IPS-18a (cell line): ENCODE data around the gene RPL39L.
A peak's percentile ranks its signal among the peaks of the same experiment; 100 is the strongest.

Experiments
- H3K27ac ChIP-seq: one replicate; pipeline ENCODE4 v1.5.1; 2013; ENCODE audit warnings: low read length
- H3K27me3 ChIP-seq: one replicate; pipeline ENCODE4 v1.6.1; 2013; ENCODE audit warnings: mild to moderate bottlenecking, low read length; ENCODE audit not compliant: control insufficient read depth, insufficient read depth
- H3K36me3 ChIP-seq: one replicate; pipeline ENCODE4 v1.6.1; 2013; ENCODE audit warnings: low read depth, low read length; ENCODE audit not compliant: control insufficient read depth
- H3K4me1 ChIP-seq: one replicate; pipeline ENCODE4 v1.6.1; 2013; ENCODE audit warnings: low read depth, low read length; ENCODE audit not compliant: control insufficient read depth
- H3K4me3 ChIP-seq: one replicate; pipeline ENCODE4 v1.5.1; 2013; ENCODE audit warnings: low read length
- H3K9ac ChIP-seq: one replicate; pipeline ENCODE4 v1.6.1; 2013; ENCODE audit warnings: mild to moderate bottlenecking, low read length, moderate library complexity
- H3K9me3 ChIP-seq: one replicate; pipeline ENCODE4 v1.6.1; 2013; ENCODE audit warnings: low read depth, low read length; ENCODE audit not compliant: control insufficient read depth

The RPL39L gene

DNA sequence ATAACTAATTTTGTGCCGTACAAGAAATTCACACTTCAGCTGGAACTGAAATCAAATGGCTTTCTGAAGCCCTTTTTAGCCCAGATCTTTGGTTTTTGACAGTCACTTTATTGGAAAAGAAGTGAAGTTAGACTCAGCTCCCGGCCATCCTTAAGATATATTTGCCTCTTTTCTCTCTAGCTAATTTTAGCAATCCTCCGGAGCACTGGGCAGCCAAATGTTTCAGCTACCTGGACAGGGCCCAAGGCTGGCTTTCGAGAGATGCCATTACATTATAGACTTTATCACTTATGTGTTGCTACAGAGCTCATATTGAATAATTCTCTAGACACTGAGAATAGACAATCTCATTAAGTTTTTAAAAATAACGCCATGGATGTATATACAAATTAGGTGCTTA is 28.5 kb upstream of the RPL39L start:
- no peaks in the 10 kb centered on the region for H3K9me3 ChIP-seq
- H3K9ac ChIP-seq = no peak overlapping the region
- H3K4me1 ChIP-seq = peaks cover 19% of the 10 kb centered on the region
- no peaks in the 10 kb centered on the region for H3K27me3 ChIP-seq
- H3K36me3 ChIP-seq = no peaks in the 10 kb centered on the region
- H3K4me3 ChIP-seq = no peak overlapping the region
- no peak overlapping the region for H3K27ac ChIP-seq

DNA sequence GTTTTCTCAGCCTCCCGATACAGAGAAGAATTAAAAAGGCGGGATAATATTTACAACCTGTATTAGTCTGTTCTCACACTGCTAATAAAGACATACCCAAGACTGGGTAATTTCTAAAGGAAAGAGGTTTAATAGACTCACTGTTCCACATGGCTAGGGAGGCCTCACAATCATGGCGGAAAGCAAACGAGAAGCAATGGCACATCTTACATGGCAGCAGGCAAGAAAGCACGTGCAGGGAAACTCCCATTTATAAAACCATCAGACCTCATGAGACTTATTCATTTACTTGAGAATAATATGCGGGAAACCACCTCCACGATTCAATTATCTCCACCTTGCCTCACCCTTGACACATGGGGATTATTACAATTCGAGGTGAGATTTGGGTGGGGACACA is 27.5 kb upstream of the RPL39L start:
- Histone ChIP-seq H3K36me3 (no peaks in the 10 kb centered on the region), H3K4me3 (no peak overlapping the region), H3K4me1 (peaks cover 19% of the 10 kb centered on the region), H3K9ac (no peak overlapping the region), H3K9me3 (no peaks in the 10 kb centered on the region), H3K27me3 (no peaks in the 10 kb centered on the region), H3K27ac (no peak overlapping the region)

DNA sequence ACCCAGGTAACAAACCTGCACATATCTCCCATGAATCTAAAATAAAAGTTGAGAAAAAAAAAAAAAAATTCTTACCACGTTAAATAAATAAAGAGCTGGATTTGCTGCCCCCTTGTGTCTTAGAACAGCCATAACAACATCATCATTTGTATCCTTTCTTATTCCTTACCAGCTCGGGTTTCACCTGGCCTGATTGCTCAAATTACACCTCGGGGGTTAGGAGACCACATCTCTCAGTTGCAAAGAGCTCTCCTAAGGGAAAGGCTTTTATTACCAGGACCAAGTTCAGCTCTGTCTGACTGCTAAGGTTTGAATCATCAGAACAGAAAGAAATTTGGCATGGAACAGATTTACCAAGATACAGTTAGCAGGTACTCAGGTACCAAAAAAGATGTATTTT is 25.8 kb upstream of the RPL39L start:
- no peaks in the 10 kb centered on the region for H3K36me3 ChIP-seq
- H3K9ac ChIP-seq = no peak overlapping the region
- H3K4me1 ChIP-seq = peaks cover 19% of the 10 kb centered on the region

DNA sequence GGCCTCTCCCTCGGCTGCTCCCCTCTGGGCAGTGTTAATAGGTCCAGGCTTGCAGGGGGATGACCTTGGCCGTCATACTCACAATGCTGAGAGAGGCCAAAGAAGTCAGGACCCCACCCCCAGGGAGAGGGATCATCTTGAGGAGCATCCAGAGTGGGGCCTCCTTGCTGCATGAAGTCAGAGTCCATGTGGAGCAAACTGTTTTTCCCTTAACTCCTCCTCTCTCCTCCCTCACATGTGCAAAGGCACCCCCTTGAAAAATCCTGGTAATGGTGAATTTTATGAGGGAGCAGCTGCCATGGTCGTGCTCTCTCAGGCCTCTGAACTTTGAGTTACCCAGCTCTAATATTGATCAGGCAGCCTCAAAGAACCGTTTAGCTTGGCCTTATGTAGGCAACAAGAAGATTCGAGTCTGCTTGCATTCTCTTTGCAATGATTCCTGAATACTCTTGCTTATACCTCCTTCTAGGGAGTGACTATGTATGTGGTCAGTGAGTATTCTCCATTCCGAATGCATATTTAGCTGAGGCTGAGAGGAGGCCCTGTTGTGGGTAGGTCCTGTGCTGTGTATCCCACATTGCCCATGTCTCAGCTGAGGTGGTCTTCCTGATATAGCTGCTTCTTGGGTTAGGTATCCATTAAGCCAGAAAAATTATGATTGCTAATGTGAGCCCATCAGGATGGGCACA is 23.1 kb upstream of the RPL39L start:
- Histone ChIP-seq H3K9ac (no peak overlapping the region), H3K27ac (no peak overlapping the region), H3K27me3 (no peaks in the 10 kb centered on the region), H3K4me1 (peaks cover 19% of the 10 kb centered on the region), H3K4me3 (no peak overlapping the region), H3K9me3 (no peaks in the 10 kb centered on the region), H3K36me3 (no peaks in the 10 kb centered on the region)

More for the DNA sequence above, 25.8 kb upstream of the RPL39L start:
- Histone ChIP-seq H3K4me3 (peak overlapping the region; percentile 12), H3K9me3 (no peaks in the 10 kb centered on the region), H3K27ac (no peak overlapping the region), H3K27me3 (no peaks in the 10 kb centered on the region)

DNA sequence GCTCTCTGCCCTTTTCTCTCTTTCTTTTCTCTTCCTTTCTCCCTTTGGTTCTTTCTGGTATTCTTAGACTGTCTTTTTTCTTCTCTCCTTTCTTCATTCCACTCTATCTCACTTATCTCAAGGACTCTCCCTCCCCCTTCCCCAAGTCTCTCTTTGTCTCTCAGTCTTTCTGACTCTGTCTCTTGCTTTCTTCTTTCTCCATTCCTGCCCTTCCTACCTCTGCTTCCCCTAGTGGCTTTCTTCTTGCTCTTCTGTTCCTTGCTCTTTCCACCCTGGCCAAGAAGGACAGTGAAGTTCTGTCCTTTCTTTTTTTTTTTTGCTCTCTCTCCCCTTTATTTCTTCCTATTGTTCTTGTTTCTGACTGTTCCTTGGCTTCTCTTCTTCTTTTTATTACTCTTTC is 22.3 kb upstream of the RPL39L start:
- H3K27me3 ChIP-seq = no peaks in the 10 kb centered on the region
- no peaks in the 10 kb centered on the region for H3K9me3 ChIP-seq
- H3K4me1 ChIP-seq = peaks cover 19% of the 10 kb centered on the region
- H3K4me3 ChIP-seq = no peak overlapping the region
- H3K9ac ChIP-seq = no peak overlapping the region
- H3K36me3 ChIP-seq = no peaks in the 10 kb centered on the region
- H3K27ac ChIP-seq = no peak overlapping the region

DNA sequence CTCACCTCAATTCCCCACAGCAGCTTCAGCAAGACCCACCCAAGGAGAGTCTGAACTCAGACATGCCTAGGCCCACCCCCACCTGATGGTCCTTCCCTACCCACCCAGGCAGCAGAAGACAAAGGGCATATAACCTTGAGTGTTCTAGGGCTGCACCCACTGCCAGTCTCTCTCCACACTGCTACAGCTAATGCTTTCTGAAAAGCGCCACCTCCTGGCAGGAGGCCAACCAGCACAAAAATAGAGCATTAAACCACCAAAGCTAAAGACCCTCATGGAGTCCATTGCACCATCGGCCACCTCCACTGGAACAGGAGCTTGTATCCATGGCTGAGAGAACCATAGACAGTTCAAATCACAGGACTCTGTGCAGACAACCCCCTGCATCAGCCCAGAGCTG is 11.3 kb upstream of the RPL39L start:
- no peak overlapping the region for H3K9ac ChIP-seq
- H3K9me3 ChIP-seq = no peaks in the 10 kb centered on the region
- no peaks in the 10 kb centered on the region for H3K36me3 ChIP-seq
- H3K4me1 ChIP-seq = no peaks in the 10 kb centered on the region
- H3K4me3 ChIP-seq = no peak overlapping the region
- no peak overlapping the region for H3K27ac ChIP-seq
- H3K27me3 ChIP-seq = no peaks in the 10 kb centered on the region

DNA sequence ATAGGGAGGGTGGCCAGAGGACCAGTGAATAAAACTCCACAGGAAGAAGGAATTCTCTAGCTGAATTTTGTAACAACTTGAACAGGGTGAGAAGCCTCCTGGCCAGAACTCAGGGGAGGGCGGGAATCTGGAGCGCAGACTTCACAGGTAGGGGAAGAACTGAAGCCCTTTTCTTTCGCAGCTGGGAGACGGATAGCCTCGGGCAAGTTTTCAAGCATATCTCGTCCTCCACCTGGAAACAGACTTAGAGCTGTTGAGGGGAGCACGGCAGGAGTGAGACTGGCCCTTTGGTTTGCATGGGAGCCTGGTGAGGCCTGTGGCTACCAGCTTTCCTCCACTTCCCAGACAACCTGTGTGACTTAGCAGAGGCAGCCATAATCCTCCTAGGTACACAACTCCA is 10.9 kb upstream of the RPL39L start:
- no peaks in the 10 kb centered on the region for H3K27me3 ChIP-seq
- H3K9ac ChIP-seq = no peak overlapping the region
- H3K27ac ChIP-seq = no peak overlapping the region
- H3K36me3 ChIP-seq = no peaks in the 10 kb centered on the region
- H3K4me1 ChIP-seq = no peaks in the 10 kb centered on the region
- no peak overlapping the region for H3K4me3 ChIP-seq
- no peaks in the 10 kb centered on the region for H3K9me3 ChIP-seq

DNA sequence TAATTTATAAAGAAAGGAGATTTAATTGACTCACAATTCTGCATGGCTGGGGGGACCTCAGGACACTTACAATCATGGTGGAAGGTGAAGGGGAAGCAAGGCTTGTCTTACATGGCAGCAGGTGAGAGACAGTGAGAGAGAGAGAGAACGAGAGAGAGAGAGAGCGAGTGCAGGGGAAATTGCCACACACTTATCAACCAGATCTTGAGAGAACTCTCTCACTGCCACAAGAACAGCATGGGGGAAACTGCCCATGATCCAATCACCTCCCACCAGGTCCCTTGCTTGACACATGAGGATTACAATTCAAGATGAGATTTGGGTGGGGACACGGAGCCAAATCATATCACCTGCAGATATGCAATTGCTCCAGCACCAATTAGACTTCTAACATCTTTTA is 7.1 kb upstream of the RPL39L start:
- Histone ChIP-seq H3K9me3 (no peaks in the 10 kb centered on the region), H3K36me3 (no peaks in the 10 kb centered on the region), H3K4me3 (no peak overlapping the region)

DNA sequence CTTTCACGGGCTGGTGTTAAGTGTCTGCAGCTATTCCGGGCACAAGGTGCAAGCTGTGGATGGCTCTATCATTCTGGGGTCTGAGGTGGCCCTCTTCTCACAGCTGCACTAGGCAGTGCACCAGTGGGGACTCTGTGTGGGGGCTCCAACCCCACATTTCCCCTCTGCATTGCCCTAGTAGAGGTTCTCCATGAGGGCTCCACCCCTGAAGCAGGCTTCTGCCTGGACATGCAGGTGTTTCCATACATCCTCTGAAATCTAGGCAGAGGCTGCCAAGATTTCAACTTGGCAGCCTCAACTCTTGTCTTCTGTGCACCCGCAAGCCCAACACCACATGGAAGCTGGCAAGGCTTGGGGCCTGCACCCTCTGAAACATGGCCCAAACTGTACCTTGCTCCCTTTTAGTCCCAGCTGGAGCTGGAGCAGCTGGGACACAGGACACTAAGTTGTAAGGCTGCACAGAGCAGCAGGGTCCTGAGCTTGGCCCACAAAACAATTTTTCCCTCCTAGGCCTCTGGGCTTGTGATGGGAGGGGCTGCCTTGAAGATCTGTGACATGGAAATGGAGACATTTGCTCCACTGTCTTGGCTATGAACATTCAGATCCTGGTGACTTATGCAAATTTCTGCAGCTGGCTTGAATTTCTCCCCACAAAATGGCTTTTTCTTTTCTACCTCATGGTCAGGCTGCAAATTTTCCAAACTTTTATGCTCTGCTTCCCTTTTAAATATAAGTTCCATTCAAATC is 6.0 kb upstream of the RPL39L start:
- no peak overlapping the region for H3K27ac ChIP-seq
- H3K4me1 ChIP-seq = no peaks in the 10 kb centered on the region
- H3K9me3 ChIP-seq = no peaks in the 10 kb centered on the region
- no peak overlapping the region for H3K4me3 ChIP-seq
- H3K36me3 ChIP-seq = no peaks in the 10 kb centered on the region
- H3K27me3 ChIP-seq = no peaks in the 10 kb centered on the region
- H3K9ac ChIP-seq = no peak overlapping the region

More for the DNA sequence above, 7.1 kb upstream of the RPL39L start:
- Histone ChIP-seq H3K27me3 (no peaks in the 10 kb centered on the region), H3K27ac (no peak overlapping the region), H3K9ac (no peak overlapping the region), H3K4me1 (no peaks in the 10 kb centered on the region)

DNA sequence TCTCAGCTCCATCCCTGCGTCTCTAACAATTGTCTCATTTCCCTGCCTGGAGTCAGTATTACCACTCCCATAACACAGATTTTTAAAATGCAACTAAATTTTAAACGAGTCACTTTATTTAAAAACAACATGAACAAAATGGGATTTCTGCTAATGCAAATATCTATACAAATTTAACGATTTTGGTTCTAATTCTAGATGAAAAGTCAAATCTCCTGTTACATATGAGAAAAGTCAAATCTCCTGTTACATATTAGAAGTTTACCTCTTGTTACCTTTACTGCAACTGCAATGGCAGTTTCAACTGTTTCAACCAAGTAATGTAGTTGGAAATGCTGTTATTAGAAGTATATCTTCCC is 578 bp upstream of the RPL39L start:
- no peaks in the 10 kb centered on the region for H3K9me3 ChIP-seq

DNA sequence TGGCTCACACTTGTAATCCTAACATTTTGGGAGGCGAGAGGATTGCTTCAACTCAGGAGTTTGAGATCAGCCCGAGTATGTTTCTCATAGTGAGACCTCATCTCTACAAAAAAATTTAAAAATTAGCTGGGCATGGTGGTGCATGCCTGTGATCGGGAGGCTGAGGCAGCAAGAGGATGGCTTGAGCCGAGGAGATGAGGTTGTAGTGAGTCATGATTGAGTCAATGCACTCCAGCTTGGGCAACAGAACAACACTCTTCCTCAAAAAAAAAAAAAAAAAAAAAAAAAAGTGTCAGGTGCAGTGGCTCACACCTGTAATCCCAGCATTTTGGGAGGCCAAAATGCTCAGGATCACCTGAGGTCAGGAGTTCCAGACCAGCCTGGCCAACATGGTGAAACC is 2.4 kb downstream of the RPL39L start:
- H3K27ac ChIP-seq = no peak overlapping the region
- H3K4me1 ChIP-seq = no peaks in the 10 kb centered on the region
- H3K9ac ChIP-seq = no peak overlapping the region
- no peaks in the 10 kb centered on the region for H3K36me3 ChIP-seq
- no peaks in the 10 kb centered on the region for H3K27me3 ChIP-seq
- H3K9me3 ChIP-seq = no peaks in the 10 kb centered on the region
- H3K4me3 ChIP-seq = no peak overlapping the region

More for the DNA sequence above, 578 bp upstream of the RPL39L start:
- no peak overlapping the region for H3K9ac ChIP-seq
- H3K4me3 ChIP-seq = peak overlapping the region; percentile 77
- H3K27me3 ChIP-seq = no peaks in the 10 kb centered on the region
- no peaks in the 10 kb centered on the region for H3K4me1 ChIP-seq
- no peak overlapping the region for H3K27ac ChIP-seq
- no peaks in the 10 kb centered on the region for H3K36me3 ChIP-seq

DNA sequence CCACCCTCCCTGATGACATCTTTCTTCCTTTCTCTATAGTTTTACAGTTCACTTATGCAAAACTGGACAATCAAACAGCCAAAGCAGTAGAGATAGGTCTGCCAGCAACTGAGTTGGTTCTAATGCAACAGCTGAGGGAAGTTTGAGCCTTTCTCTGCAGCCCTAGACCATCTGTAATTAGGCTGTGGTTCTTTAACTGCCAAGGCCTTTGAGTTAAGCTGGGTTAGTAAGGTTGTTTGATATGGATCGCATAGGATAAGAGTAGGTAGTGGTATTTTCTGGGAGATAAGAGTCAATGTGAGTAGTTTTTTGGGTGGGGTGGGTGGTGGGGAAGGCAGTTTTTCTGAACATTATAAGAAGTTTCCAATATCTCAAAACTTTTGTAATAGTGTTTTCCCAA is 3.0 kb downstream of the RPL39L start:
- H3K27me3 ChIP-seq = no peaks in the 10 kb centered on the region
- no peaks in the 10 kb centered on the region for H3K36me3 ChIP-seq
- H3K4me3 ChIP-seq = no peak overlapping the region
- no peaks in the 10 kb centered on the region for H3K9me3 ChIP-seq
- no peak overlapping the region for H3K9ac ChIP-seq
- no peaks in the 10 kb centered on the region for H3K4me1 ChIP-seq
- no peak overlapping the region for H3K27ac ChIP-seq
